GM21825 (cell line): ENCODE measurements around the gene LARGE1.

Experiments
- ATAC-seq: cut with Tn5 transposase; IDR thresholded peaks from one replicate; pipeline ENCODE4 v1.9.1; 2021; ENCODE audit warnings: mild to moderate bottlenecking, moderate library complexity; ENCODE audit not compliant: unreplicated experiment

LARGE1 gene

GRCh38 chr22:33887173-33887572 lies 33.1 kb downstream of the LARGE1 start:
- ATAC-seq = no peak

GRCh38 chr22:33886696-33887095 lies 33.6 kb downstream of the LARGE1 start:
- ATAC-seq = no peak

GRCh38 chr22:33884829-33885228 lies 35.4 kb downstream of the LARGE1 start:
- ATAC-seq = no peak

GRCh38 chr22:33883961-33884808 lies 36.1 kb downstream of the LARGE1 start:
- no peak for ATAC-seq

- ATAC-seq = no peak
These were observed 36.7 kb downstream of the LARGE1 start for GRCh38 chr22:33883561-33883960.

GRCh38 chr22:33882991-33883390 lies 37.3 kb downstream of the LARGE1 start:
- ATAC-seq = no peak

- no peak for ATAC-seq
These were observed 39.3 kb downstream of the LARGE1 start for GRCh38 chr22:33880986-33881385.

GRCh38 chr22:33879796-33880195 lies 40.5 kb downstream of the LARGE1 start:
- no peak for ATAC-seq

- ATAC-seq = no peak
These were observed 45.0 kb downstream of the LARGE1 start for GRCh38 chr22:33875316-33875715.

- no peak for ATAC-seq
These were observed 46.1 kb downstream of the LARGE1 start for GRCh38 chr22:33874206-33874605.

GRCh38 chr22:33873666-33874065 lies 46.6 kb downstream of the LARGE1 start:
- no peak for ATAC-seq

- no peak for ATAC-seq
These were observed 47.1 kb downstream of the LARGE1 start for GRCh38 chr22:33873186-33873585.

- ATAC-seq = no peak
These were observed 48.3 kb downstream of the LARGE1 start for GRCh38 chr22:33871935-33872334.

GRCh38 chr22:33869946-33870345 lies 50.3 kb downstream of the LARGE1 start:
- no peak for ATAC-seq

GRCh38 chr22:33867971-33868370 lies 52.3 kb downstream of the LARGE1 start:
- no peak for ATAC-seq

GRCh38 chr22:33867118-33867866 lies 53.0 kb downstream of the LARGE1 start:
- no peak for ATAC-seq

- no peak for ATAC-seq
These were observed 53.8 kb downstream of the LARGE1 start for GRCh38 chr22:33866511-33866910.

- ATAC-seq = no peak
These were observed 54.3 kb downstream of the LARGE1 start for GRCh38 chr22:33865996-33866395.

GRCh38 chr22:33865248-33865647 lies 55.0 kb downstream of the LARGE1 start:
- ATAC-seq = no peak

- ATAC-seq = no peak
These were observed 55.5 kb downstream of the LARGE1 start for GRCh38 chr22:33864723-33865130.

GRCh38 chr22:33861216-33861875 lies 58.9 kb downstream of the LARGE1 start:
- ATAC-seq = no peak

- ATAC-seq = no peak
These were observed 59.9 kb downstream of the LARGE1 start for GRCh38 chr22:33860386-33860785.
